Esophagus squamous epithelium (tissue), 4 donors: ENCODE measurements around the gene FAM90A1.
"Not testable (repeated sequence)": the region's sequence is repeated elsewhere in the genome, so short reads cannot be mapped to it uniquely, and the experiment has no call there.

Experiments used
- POLR2A ChIP-seq, 4 donors: fragments of 450-650 bp; IDR thresholded peaks; one replicate each; pipeline ENCODE4 v1.6.1; 2017; ENCODE audit warnings: antibody characterized with exemption in 4 of 4, mild to moderate bottlenecking in 4 of 4, moderate library complexity in 3 of 4
- TF ChIP-seq, protein P1 (sequence below), 6 experiments: fragments of 450-650 bp in 4 of 6; fragments of 200-600 bp in 2 of 6; sonication (generic) in 2 of 6; IDR thresholded peaks; one replicate each; pipeline ENCODE4 v1.5.1; 2016 to 2019; ENCODE audit warnings: antibody characterized with exemption in 6 of 6, mild to moderate bottlenecking in 4 of 6, moderate library complexity in 4 of 6

DNA sequence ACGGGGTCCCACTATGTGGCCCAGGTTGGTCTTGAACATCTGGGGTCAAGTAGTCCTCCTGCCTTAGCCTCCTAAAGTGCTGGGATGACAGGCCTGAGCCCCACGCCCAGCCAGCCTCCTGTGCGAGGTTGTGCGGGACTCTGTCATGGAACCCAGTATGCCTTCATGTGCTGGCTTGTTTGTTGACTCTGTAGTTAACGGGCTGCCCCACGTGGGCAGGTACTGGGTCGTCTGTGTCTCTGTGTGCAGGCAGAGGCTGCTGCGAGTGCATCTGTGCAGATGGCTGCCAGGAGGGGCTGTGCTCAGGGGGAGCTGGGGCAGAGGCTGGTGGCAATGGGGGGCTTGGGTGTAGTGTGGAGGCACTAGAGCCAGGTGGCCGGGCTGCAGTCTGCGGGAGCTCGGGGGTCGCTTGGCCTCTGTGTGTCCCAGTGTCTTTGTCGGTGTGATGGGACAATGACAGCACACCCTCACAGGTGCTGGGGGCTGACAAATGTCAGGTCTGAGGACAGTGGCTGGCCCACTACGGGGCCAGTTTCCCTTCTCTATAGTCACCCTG is 6.0 kb upstream of the FAM90A1 start:
- TF ChIP-seq, protein P1, sequence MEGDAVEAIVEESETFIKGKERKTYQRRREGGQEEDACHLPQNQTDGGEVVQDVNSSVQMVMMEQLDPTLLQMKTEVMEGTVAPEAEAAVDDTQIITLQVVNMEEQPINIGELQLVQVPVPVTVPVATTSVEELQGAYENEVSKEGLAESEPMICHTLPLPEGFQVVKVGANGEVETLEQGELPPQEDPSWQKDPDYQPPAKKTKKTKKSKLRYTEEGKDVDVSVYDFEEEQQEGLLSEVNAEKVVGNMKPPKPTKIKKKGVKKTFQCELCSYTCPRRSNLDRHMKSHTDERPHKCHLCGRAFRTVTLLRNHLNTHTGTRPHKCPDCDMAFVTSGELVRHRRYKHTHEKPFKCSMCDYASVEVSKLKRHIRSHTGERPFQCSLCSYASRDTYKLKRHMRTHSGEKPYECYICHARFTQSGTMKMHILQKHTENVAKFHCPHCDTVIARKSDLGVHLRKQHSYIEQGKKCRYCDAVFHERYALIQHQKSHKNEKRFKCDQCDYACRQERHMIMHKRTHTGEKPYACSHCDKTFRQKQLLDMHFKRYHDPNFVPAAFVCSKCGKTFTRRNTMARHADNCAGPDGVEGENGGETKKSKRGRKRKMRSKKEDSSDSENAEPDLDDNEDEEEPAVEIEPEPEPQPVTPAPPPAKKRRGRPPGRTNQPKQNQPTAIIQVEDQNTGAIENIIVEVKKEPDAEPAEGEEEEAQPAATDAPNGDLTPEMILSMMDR (IDR thresholded peaks at IDR 0.05), result not testable (repeated sequence)
- not testable (repeated sequence) for TF ChIP-seq POLR2A (IDR thresholded peaks at IDR 0.05)
